Right lobe of liver (tissue), 4 donors: ENCODE results near the gene ARHGAP21.

Source experiments
- POLR2A ChIP-seq: fragments of 450-650 bp; IDR thresholded peaks from one replicate; pipeline ENCODE4 v1.6.1; 2017; ENCODE audit warnings: antibody characterized with exemption, mild to moderate bottlenecking
- TF ChIP-seq, protein P1 (sequence below), 4 donors: fragments of 200-600 bp in 3 of 4; fragments of 450-650 bp in 1 of 4; IDR thresholded peaks; one replicate each; pipeline versions ENCODE4 v1.5.1 to v1.8.0; 2016 to 2022; ENCODE audit warnings: antibody characterized with exemption in 4 of 4, mild to moderate bottlenecking in 2 of 4
- donor health status: DM: no; HTN: no; CAD: no.
- donor health status: DM: no; HTN: no; CAD: no.
- donor health status: DM: no; HTN: yes; CAD: no.

DNA sequence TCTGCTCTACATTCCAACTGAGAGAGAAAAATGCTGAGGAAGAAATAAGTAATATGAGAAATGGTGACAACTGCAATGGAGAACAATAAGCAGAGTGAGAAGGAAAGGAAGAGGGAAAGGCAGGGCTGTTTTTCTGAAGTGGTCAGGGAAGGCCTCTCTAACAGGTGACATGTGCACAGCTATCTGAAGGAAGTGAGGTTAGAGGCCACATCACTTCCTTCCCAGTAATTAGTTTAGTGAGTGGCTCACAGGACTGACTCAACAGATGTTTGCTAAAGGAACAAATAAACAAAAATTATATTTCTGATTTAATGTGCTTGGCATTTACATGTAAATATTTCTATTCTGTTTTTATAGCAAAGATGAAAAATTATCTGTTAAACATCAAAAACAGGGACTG is 77.9 kb downstream of the ARHGAP21 start:
- TF ChIP-seq, protein P1, sequence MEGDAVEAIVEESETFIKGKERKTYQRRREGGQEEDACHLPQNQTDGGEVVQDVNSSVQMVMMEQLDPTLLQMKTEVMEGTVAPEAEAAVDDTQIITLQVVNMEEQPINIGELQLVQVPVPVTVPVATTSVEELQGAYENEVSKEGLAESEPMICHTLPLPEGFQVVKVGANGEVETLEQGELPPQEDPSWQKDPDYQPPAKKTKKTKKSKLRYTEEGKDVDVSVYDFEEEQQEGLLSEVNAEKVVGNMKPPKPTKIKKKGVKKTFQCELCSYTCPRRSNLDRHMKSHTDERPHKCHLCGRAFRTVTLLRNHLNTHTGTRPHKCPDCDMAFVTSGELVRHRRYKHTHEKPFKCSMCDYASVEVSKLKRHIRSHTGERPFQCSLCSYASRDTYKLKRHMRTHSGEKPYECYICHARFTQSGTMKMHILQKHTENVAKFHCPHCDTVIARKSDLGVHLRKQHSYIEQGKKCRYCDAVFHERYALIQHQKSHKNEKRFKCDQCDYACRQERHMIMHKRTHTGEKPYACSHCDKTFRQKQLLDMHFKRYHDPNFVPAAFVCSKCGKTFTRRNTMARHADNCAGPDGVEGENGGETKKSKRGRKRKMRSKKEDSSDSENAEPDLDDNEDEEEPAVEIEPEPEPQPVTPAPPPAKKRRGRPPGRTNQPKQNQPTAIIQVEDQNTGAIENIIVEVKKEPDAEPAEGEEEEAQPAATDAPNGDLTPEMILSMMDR (IDR thresholded peaks at IDR 0.05) = no peak
- TF ChIP-seq POLR2A = no peak
